Measurements from ENCODE around the gene MBNL1. TPM values are rescaled to one million over a fixed set of nuclear protein-coding genes. Genes with fewer than 3 reads are reported as not detected.

Gene MBNL1
- total and polyA plus RNA-seq, 2 of the 13 experiments (the other 11 are each of a cell fraction or from before 2014, with no cell fraction given), result 27.1 to 55.4 TPM

DNA sequence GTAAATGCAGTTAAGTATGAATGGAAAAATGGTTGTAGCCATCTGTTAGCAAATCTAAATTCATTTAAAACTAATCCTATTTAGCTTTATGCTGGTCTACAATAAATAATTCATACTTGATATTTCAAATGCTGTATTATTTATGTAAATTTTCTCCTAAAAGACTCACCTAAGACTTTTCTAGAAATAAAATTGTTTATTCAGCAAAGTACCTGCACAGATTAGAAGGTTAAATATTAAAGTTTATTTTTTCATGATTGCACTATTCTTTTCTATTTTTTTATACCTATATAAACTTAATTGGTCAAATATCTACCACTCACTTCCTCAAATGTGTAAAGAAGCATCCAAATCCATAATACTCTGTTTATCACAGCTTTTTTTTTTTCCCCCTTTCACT is 45.2 kb downstream of the MBNL1 start:
- CTCF ChIA-PET (ENCODE audit: low intra/inter-chr PET ratio, low total read pairs), result no interaction called here
- no peak overlapping the region for H3K4me2 ChIP-seq (ENCODE audit: low read depth, low read length)
- H2AFZ ChIP-seq (ENCODE audit: low read length), result no peak overlapping the region
- intact Hi-C loops (cut with micrococcal nuclease; ENCODE audit: unreplicated experiment), result no loop called here
- DNase-seq (ENCODE audit: low spot score) (no peak), ATAC-seq (no peak), FAIRE-seq (no peak)
- H4K20me1 ChIP-seq (ENCODE audit: insufficient read depth, low read length), result no peaks in the 10 kb centered on the region
- H3K4me1 ChIP-seq (ENCODE audit: insufficient read depth, low read length), result peaks cover 18% of the 10 kb centered on the region
- H3K27me3 ChIP-seq (ENCODE audit: control insufficient read depth in 1 of 2, insufficient read depth in 2 of 2, low read length in 2 of 2), result no peaks in the 10 kb centered on the region
- H3K36me3 ChIP-seq (replicated peaks in 1 of 2; ENCODE audit: control insufficient read depth in 1 of 2, insufficient read depth in 2 of 2, low read length in 2 of 2), result no peaks in the 10 kb centered on the region
- H3K79me2 ChIP-seq (ENCODE audit: insufficient read depth, low read length), result peaks cover 54% of the 10 kb centered on the region
- in situ Hi-C loops (cut with HindIII; ENCODE audit: extremely low pct_ligation_motif_present, low pct_unique_long_range_greater_than_20kb), result no loop called here
- no peak overlapping the region for H3K9ac ChIP-seq (ENCODE audit: insufficient read depth, low read depth, low read length)
- no peak overlapping the region for H3K4me3 ChIP-seq (replicated peaks in 1 of 3; ENCODE audit: insufficient read depth in 1 of 3, low read depth in 2 of 3, low read length in 3 of 3)
- POLR2A ChIA-PET, result no interaction called here
- H3K9me3 ChIP-seq (ENCODE audit: low read length), result no peaks in the 10 kb centered on the region
- no TSS peak for BruUV-seq (replicated peaks)
- no peak overlapping the region for H3K27ac ChIP-seq (ENCODE audit: extremely low read length, insufficient read depth, low read length)
- TF ChIP-seq, protein P1, sequence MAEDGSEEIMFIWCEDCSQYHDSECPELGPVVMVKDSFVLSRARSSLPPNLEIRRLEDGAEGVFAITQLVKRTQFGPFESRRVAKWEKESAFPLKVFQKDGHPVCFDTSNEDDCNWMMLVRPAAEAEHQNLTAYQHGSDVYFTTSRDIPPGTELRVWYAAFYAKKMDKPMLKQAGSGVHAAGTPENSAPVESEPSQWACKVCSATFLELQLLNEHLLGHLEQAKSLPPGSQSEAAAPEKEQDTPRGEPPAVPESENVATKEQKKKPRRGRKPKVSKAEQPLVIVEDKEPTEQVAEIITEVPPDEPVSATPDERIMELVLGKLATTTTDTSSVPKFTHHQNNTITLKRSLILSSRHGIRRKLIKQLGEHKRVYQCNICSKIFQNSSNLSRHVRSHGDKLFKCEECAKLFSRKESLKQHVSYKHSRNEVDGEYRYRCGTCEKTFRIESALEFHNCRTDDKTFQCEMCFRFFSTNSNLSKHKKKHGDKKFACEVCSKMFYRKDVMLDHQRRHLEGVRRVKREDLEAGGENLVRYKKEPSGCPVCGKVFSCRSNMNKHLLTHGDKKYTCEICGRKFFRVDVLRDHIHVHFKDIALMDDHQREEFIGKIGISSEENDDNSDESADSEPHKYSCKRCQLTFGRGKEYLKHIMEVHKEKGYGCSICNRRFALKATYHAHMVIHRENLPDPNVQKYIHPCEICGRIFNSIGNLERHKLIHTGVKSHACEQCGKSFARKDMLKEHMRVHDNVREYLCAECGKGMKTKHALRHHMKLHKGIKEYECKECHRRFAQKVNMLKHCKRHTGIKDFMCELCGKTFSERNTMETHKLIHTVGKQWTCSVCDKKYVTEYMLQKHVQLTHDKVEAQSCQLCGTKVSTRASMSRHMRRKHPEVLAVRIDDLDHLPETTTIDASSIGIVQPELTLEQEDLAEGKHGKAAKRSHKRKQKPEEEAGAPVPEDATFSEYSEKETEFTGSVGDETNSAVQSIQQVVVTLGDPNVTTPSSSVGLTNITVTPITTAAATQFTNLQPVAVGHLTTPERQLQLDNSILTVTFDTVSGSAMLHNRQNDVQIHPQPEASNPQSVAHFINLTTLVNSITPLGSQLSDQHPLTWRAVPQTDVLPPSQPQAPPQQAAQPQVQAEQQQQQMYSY (CRISPR knock-in tag; IDR thresholded peaks at IDR 0.05), result no peak
- TF ChIP-seq EP300 (IDR thresholded peaks at IDR 0.05; ENCODE audit: low read depth in 2 of 2, low read length in 2 of 2) (no peak), EP300 (CRISPR knock-in tag; IDR thresholded peaks at IDR 0.05; ENCODE audit: borderline replicate concordance) (no peak), JDP2 (CRISPR knock-in tag; IDR thresholded peaks at IDR 0.05; ENCODE audit: borderline replicate concordance) (no peak), RXRB (CRISPR knock-in tag; IDR thresholded peaks at IDR 0.05; ENCODE audit: borderline replicate concordance) (no peak), HMG20B (CRISPR knock-in tag; conservative IDR thresholded peaks at IDR 0.05) (no peak), ZFY (CRISPR knock-in tag; IDR thresholded peaks at IDR 0.05) (no peak), MLLT10 (CRISPR knock-in tag; IDR thresholded peaks at IDR 0.05) (no peak)
- TF ChIP-seq, protein P2, sequence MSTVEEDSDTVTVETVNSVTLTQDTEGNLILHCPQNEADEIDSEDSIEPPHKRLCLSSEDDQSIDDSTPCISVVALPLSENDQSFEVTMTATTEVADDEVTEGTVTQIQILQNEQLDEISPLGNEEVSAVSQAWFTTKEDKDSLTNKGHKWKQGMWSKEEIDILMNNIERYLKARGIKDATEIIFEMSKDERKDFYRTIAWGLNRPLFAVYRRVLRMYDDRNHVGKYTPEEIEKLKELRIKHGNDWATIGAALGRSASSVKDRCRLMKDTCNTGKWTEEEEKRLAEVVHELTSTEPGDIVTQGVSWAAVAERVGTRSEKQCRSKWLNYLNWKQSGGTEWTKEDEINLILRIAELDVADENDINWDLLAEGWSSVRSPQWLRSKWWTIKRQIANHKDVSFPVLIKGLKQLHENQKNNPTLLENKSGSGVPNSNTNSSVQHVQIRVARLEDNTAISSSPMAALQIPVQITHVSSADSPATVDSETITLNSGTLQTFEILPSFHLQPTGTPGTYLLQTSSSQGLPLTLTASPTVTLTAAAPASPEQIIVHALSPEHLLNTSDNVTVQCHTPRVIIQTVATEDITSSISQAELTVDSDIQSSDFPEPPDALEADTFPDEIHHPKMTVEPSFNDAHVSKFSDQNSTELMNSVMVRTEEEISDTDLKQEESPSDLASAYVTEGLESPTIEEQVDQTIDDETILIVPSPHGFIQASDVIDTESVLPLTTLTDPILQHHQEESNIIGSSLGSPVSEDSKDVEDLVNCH (CRISPR knock-in tag; IDR thresholded peaks at IDR 0.05), result no peak
- TF ChIP-seq, protein P3, sequence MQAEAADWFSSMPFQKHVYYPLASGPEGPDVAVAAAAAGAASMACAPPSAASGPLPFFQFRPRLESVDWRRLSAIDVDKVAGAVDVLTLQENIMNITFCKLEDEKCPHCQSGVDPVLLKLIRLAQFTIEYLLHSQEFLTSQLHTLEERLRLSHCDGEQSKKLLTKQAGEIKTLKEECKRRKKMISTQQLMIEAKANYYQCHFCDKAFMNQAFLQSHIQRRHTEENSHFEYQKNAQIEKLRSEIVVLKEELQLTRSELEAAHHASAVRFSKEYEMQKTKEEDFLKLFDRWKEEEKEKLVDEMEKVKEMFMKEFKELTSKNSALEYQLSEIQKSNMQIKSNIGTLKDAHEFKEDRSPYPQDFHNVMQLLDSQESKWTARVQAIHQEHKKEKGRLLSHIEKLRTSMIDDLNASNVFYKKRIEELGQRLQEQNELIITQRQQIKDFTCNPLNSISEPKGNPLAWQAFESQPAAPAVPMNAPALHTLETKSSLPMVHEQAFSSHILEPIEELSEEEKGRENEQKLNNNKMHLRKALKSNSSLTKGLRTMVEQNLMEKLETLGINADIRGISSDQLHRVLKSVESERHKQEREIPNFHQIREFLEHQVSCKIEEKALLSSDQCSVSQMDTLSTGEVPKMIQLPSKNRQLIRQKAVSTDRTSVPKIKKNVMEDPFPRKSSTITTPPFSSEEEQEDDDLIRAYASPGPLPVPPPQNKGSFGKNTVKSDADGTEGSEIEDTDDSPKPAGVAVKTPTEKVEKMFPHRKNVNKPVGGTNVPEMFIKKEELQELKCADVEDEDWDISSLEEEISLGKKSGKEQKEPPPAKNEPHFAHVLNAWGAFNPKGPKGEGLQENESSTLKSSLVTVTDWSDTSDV (CRISPR knock-in tag; IDR thresholded peaks at IDR 0.05), result no peak
- TF ChIP-seq, protein P4, sequence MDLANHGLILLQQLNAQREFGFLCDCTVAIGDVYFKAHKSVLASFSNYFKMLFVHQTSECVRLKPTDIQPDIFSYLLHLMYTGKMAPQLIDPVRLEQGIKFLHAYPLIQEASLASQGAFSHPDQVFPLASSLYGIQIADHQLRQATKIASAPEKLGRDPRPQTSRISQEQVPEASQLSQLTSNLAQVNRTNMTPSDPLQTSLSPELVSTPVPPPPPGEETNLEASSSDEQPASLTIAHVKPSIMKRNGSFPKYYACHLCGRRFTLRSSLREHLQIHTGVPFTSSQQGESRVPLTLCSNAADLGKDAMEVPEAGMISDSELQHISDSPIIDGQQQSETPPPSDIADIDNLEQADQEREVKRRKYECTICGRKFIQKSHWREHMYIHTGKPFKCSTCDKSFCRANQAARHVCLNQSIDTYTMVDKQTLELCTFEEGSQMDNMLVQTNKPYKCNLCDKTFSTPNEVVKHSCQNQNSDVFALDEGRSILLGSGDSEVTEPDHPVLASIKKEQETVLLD (CRISPR knock-in tag; IDR thresholded peaks at IDR 0.05; ENCODE audit: low read depth), result no peak
- TF ChIP-seq, protein P5, sequence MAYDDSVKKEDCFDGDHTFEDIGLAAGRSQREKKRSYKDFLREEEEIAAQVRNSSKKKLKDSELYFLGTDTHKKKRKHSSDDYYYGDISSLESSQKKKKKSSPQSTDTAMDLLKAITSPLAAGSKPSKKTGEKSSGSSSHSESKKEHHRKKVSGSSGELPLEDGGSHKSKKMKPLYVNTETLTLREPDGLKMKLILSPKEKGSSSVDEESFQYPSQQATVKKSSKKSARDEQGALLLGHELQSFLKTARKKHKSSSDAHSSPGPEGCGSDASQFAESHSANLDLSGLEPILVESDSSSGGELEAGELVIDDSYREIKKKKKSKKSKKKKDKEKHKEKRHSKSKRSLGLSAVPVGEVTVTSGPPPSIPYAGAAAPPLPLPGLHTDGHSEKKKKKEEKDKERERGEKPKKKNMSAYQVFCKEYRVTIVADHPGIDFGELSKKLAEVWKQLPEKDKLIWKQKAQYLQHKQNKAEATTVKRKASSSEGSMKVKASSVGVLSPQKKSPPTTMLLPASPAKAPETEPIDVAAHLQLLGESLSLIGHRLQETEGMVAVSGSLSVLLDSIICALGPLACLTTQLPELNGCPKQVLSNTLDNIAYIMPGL (CRISPR knock-in tag; IDR thresholded peaks at IDR 0.05; ENCODE audit: borderline replicate concordance in 1 of 2, low read depth in 1 of 2), result no peak
